Dendritic cell treated with granulocyte-macrophage colony-stimulating factor and Interleukin-4, amounts not matched to agents 40 ng/mL and 50 ng/mL, for 4 days (primary cell): ENCODE measurements around the gene RPGRIP1L.

ENCODE experiments used
- H3K27ac Mint-ChIP-seq: one replicate; pipeline ENCODE4 v1.8.0; 2022; ENCODE audit warnings: mild to moderate bottlenecking, mixed read lengths
- H3K27me3 Mint-ChIP-seq: one replicate; pipeline ENCODE4 v1.8.0; 2022; ENCODE audit warnings: mild to moderate bottlenecking, mixed read lengths
- H3K36me3 Mint-ChIP-seq: one replicate; pipeline ENCODE4 v1.8.0; 2022; ENCODE audit warnings: low read depth, mixed read lengths
- H3K4me1 Mint-ChIP-seq: one replicate; pipeline ENCODE4 v1.8.0; 2022; ENCODE audit warnings: low read depth, mixed read lengths
- H3K4me3 Mint-ChIP-seq: one replicate; pipeline ENCODE4 v1.8.0; 2022; ENCODE audit warnings: mild to moderate bottlenecking, moderate library complexity, mixed read lengths
- H3K9me3 Mint-ChIP-seq: one replicate; pipeline ENCODE4 v1.8.0; 2022; ENCODE audit warnings: mixed read lengths
- intact Hi-C: fragments of 100-400 bp; cut with micrococcal nuclease; formaldehyde crosslinking; loops from one replicate; pipeline ENCODE4 v1.15.0; 2022

RPGRIP1L gene

DNA sequence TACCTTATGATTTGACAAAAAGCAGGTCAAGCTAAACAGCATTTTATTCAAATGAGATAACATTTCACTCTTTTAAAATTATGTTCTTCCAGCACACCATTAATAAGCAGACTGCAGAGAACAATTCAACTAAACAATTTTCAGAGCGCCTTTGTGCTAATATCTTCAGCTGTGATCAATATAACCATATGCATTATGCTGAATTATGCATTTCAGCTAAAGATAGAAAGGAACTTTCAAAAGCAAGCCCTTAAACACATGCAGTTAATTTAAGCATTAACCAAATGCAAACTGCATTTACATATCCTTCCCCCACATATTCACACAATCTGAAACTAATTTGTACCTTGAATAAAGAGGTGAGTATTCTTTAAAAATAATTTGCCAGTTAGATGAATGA is 41.6 kb downstream of the RPGRIP1L start:
- Mint-ChIP-seq H3K27ac (no peak overlapping the region), H3K27me3 (no peaks in the 10 kb centered on the region), H3K4me1 (no peaks in the 10 kb centered on the region), H3K36me3 (no peaks in the 10 kb centered on the region), H3K4me3 (no peak overlapping the region), H3K9me3 (no peaks in the 10 kb centered on the region)
- intact Hi-C loops, result no loop called here

DNA sequence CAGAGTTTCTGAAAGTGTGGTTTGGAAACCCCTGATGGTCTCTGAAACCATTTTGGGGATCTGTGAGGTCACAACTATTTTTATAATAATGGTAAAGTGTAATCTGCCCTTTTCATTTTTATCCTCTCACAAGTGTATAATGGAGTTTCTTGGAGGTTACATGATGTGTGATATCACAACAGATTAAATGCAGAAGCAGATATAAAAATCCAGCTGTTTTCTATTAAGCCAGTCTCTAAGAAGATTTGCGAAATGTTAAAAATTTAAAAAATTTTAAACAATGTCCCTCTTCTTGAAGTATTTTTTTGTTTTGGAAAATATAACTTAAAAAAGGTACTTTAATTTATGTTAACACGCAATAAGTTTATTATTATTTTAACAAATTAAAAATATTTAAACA is 48.7 kb downstream of the RPGRIP1L start:
- intact Hi-C loops, result no loop called here
- no peak overlapping the region for H3K4me3 Mint-ChIP-seq

DNA sequence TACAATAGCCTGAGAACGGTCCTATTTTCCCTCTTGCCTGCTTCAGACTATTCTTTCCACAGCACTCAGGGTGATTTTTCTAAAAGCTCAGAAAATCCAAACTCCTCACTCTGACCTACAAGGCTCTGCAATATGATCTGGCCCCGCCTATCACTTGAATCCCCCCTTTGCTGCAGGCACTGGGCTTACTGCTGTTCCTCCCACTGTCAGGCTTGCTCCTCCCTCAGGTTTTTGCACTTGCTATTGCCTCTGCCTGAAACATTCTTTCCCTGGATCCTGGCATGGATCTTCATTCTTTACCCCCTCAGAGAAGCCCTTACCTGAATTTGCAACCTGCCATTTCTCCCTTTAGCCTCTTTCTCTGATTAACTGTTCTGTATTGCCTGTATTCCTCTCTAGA is 52.3 kb downstream of the RPGRIP1L start:
- Mint-ChIP-seq H3K27me3 (no peaks in the 10 kb centered on the region), H3K36me3 (no peaks in the 10 kb centered on the region), H3K4me1 (no peaks in the 10 kb centered on the region), H3K27ac (no peak overlapping the region), H3K4me3 (no peak overlapping the region), H3K9me3 (no peaks in the 10 kb centered on the region)
- intact Hi-C loops, result no loop called here

More for the DNA sequence above, 48.7 kb downstream of the RPGRIP1L start:
- no peaks in the 10 kb centered on the region for H3K9me3 Mint-ChIP-seq
- no peaks in the 10 kb centered on the region for H3K27me3 Mint-ChIP-seq
- H3K27ac Mint-ChIP-seq, result no peak overlapping the region
- no peaks in the 10 kb centered on the region for H3K36me3 Mint-ChIP-seq
- H3K4me1 Mint-ChIP-seq, result no peaks in the 10 kb centered on the region

DNA sequence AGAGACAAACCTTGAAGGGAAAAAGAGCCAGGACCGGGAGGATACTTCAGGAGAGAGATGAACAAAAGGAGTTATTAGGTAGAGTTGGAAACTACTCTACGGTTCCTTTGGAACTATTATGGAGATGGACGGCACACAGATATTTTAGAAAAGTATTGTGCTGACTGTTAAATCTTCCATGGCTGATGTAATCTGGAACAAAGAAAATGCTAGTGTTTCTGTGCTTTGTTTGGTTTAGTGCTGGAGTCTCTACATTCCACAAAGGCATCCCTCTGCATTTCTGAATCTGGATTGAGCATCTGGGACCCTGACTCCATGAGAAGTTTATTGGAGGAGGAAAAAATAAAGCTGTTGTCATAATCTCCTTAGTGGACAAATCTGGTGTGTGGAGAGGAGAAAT is 57.2 kb downstream of the RPGRIP1L start:
- Mint-ChIP-seq H3K4me3 (no peak overlapping the region), H3K36me3 (peaks cover 8% of the 10 kb centered on the region), H3K4me1 (no peaks in the 10 kb centered on the region), H3K9me3 (peaks cover 25% of the 10 kb centered on the region), H3K27ac (no peak overlapping the region), H3K27me3 (no peaks in the 10 kb centered on the region)
- intact Hi-C loops, result no loop called here

DNA sequence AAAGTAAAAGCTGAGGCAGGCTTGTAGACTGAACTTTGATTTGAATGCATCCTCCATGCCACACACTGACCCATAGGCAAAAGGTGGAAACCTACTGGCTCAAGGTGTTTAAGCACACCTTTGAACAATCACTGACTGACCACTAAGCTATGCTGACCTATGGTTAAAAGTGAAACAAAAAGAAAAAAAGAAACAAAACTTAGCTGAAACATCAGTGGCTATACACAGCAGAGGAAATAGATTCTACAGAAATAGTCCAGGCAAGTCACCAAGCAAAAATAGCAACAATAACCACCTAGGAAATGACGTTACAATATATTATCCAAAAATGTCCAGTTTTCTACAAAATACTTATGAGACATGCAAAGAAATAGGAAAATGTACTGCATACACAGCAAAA is 60.2 kb downstream of the RPGRIP1L start:
- H3K36me3 Mint-ChIP-seq, result peaks cover 8% of the 10 kb centered on the region
- H3K27me3 Mint-ChIP-seq, result no peaks in the 10 kb centered on the region
- no peaks in the 10 kb centered on the region for H3K4me1 Mint-ChIP-seq
- no peak overlapping the region for H3K27ac Mint-ChIP-seq
- intact Hi-C loops, result no loop called here
- H3K9me3 Mint-ChIP-seq, result peaks cover 25% of the 10 kb centered on the region
- no peak overlapping the region for H3K4me3 Mint-ChIP-seq

DNA sequence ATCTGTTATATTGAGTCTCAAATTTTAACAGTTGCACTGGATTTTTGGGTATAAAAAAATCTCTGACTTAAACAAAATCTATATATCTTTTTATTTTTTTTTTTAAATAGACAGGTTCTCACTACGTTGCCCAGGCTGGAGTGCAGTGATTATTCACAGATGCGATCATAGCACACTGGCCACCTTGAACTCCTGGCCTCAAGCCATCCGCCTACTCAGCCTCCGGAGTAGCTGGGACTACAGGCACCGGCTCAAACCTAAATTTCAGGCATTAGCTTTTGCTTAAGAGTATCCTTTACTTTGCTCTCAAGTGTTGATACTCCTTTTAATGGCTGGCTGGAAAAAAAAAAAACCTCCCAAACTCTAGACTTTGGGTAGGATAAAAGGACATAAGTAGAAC is 61.6 kb downstream of the RPGRIP1L start:
- Mint-ChIP-seq H3K4me1 (no peaks in the 10 kb centered on the region), H3K4me3 (no peak overlapping the region), H3K27me3 (no peaks in the 10 kb centered on the region), H3K36me3 (peaks cover 8% of the 10 kb centered on the region), H3K27ac (no peak overlapping the region), H3K9me3 (peaks cover 25% of the 10 kb centered on the region)
- intact Hi-C loops, result no loop called here

DNA sequence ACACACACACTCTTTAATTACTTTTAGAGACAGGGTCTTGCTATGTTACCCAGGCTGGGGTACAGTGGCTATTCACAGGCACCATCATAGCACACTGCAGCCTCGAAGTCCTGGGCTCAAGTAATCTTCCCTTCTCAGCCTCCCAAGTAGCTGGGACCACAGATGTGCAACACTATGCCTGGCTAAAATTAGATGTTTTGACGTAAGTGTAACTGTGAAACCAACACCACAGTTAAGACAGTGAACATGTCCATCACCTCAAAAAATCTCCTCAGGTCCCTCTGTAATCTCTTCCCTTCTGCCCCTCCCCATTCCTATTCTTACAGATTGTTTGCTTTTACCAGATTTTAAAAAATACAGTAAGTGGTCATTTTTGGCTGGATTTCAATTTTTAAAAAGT is 66.7 kb downstream of the RPGRIP1L start:
- H3K4me3 Mint-ChIP-seq, result no peak overlapping the region
- intact Hi-C loops, result no loop called here
- no peak overlapping the region for H3K27ac Mint-ChIP-seq
- no peaks in the 10 kb centered on the region for H3K4me1 Mint-ChIP-seq
- no peaks in the 10 kb centered on the region for H3K27me3 Mint-ChIP-seq
- H3K36me3 Mint-ChIP-seq, result no peaks in the 10 kb centered on the region
- H3K9me3 Mint-ChIP-seq, result no peaks in the 10 kb centered on the region

DNA sequence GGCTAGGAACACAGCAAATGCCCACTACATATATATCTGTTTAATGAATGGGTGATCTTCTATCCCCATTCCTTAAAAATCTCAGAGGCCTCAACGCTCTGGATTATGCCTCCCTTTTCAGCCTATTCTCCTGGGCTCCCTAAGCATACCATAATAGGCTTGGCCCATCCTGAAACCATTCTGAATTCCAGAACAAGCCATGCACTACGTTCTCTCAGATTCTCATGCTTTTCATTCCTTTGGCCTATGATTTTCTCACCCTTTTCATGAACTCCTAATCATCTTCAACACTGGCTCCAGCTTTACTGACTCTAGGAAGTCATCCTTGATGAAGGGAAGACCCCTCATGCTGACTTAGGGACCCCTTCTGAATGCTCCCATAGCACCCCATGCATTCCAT is 71.1 kb downstream of the RPGRIP1L start:
- intact Hi-C loops, result no loop called here
- Mint-ChIP-seq H3K36me3 (no peaks in the 10 kb centered on the region), H3K27me3 (no peaks in the 10 kb centered on the region), H3K27ac (no peak overlapping the region), H3K4me3 (no peak overlapping the region), H3K4me1 (no peaks in the 10 kb centered on the region), H3K9me3 (no peaks in the 10 kb centered on the region)

DNA sequence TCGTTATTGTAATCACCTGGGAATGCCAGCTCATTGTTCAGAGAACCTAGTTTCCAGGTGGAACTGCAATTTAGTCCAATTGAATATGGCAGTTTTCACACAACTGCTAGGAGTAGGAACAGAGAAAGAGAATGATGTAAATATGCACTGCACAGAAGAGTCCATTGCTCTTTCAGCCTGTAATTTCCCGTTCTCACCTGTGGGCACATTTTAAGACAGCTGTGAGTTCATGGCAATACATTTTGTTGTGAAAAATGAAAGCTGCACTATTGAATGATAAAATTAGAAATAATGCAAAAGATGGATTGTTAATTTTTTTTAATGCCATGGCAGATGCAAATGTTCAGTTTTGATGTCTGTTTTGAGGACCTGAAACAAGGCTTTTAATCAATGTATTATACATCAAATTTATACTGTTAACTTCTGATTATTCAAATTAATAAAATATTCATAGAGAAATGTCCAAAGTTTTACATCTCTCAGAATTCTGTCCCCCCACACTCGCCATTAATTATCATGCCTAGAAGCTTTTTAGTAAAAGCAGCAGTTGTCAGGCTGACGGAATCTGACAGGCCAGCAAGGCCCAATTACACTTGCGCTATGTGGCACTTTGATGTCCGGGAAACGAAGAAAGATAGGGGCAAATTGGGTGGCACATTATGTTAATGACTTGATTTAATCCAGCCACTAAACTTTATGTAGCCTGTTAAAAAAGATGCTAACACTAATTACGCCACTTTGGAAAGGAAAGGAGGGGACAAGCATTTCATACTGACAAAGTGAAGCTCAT is 72.2 kb downstream of the RPGRIP1L start:
- no peaks in the 10 kb centered on the region for H3K9me3 Mint-ChIP-seq
- no peak overlapping the region for H3K27ac Mint-ChIP-seq
- no peak overlapping the region for H3K4me3 Mint-ChIP-seq
- intact Hi-C loops, result no loop called here
- no peaks in the 10 kb centered on the region for H3K4me1 Mint-ChIP-seq
- H3K36me3 Mint-ChIP-seq, result no peaks in the 10 kb centered on the region
- H3K27me3 Mint-ChIP-seq, result no peaks in the 10 kb centered on the region

DNA sequence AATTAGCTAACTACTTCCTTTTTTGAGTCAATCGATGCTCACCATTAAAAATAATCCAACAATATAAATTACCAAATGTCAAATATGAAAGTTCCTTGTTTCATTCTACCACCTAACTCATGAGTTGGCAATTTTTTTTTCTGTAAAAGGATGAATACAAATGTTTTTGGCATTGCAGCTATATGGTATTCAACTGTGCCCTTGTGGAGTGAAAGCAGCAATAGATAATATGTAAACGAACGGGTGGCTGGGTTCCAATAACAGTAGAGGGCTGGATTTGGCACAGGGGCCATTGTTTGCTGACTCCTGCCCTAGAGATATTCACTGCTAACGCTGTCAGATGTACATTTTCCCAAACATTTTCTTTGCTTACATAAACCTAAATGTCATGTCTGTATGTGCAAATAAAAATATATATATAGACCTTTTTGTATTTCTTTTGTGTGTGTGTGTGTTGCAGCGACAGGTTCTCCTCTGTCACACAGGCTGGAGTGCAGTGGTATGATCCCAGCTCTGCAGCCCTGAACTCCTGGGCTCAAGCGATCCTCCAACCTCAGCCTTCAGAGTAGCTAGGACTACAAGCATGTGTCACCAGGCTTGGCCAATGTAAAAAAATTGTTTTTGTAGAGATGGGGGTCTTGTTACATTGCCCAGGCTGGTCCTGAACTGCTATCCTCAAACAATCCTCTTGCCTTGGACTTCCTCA is 73.9 kb downstream of the RPGRIP1L start:
- H3K27ac Mint-ChIP-seq, result no peak overlapping the region
- H3K9me3 Mint-ChIP-seq, result no peaks in the 10 kb centered on the region
- intact Hi-C loops, result no loop called here
- H3K36me3 Mint-ChIP-seq, result no peaks in the 10 kb centered on the region
- H3K4me3 Mint-ChIP-seq, result no peak overlapping the region
- H3K4me1 Mint-ChIP-seq, result no peaks in the 10 kb centered on the region
- no peaks in the 10 kb centered on the region for H3K27me3 Mint-ChIP-seq

DNA sequence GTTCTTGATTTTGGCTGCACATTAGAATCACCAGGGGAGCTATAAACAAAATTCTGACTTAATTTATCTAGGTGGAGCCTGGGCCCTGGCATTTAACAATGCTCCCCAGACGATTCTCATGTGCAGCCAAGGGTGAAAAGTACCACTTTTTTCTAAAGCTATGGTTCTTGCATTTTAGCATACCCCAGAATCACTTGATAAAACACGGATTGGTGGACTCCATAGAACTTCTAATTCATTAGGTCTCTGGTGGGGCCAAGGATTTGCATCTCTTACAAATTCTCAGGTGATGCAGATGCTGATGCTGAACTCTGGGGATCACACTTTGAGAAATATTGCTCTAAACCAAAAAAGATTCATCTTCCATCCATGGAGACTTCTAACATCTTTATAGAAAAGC is 74.5 kb downstream of the RPGRIP1L start:
- Mint-ChIP-seq H3K9me3 (no peaks in the 10 kb centered on the region), H3K4me3 (no peak overlapping the region), H3K27ac (no peak overlapping the region), H3K27me3 (no peaks in the 10 kb centered on the region), H3K36me3 (no peaks in the 10 kb centered on the region), H3K4me1 (no peaks in the 10 kb centered on the region)
- intact Hi-C loops, result no loop called here

DNA sequence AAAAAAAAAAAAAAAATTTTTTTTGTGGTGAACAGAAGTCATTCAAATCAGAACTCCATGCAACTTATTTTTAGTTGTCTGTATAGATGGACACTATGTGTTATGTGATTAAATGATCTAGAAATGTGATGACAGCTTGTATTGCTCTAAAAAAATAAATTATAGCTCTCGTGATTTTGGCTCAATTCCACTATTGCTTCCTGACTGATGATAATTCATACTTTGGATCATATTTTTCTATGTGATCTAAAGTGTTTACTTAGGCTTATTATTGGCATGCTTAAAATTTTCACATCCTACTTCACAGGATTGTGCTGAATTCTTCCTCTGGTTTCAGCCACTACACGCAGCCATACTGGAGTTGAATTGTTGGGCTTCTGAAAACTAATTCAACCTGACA is 76.8 kb downstream of the RPGRIP1L start:
- intact Hi-C loops, result no loop called here

DNA sequence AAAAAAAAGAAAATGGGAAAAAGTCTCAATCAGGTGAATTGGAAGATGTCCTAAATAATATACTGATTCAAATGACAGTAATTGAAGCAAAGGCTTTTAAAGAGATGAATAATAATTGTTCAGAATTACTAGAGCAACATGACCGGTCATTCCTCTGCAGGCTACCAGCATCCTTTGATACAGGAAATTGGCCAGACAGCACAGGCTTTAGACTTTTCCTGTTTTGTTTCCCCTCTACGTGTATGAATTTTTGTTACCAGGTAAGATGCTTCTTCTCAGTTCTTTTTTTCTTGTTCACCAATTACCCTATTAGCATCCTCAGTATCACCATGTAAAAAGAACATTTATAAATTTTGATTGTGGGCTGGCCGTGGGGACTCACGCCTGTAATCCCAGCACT is 77.5 kb downstream of the RPGRIP1L start:
- Mint-ChIP-seq H3K4me3 (no peak overlapping the region), H3K36me3 (no peaks in the 10 kb centered on the region), H3K27me3 (no peaks in the 10 kb centered on the region), H3K27ac (no peak overlapping the region), H3K9me3 (no peaks in the 10 kb centered on the region), H3K4me1 (no peaks in the 10 kb centered on the region)
- intact Hi-C loops, result no loop called here

More for the DNA sequence above, 76.8 kb downstream of the RPGRIP1L start:
- Mint-ChIP-seq H3K27ac (no peak overlapping the region), H3K4me3 (no peak overlapping the region), H3K27me3 (no peaks in the 10 kb centered on the region), H3K9me3 (no peaks in the 10 kb centered on the region), H3K36me3 (no peaks in the 10 kb centered on the region), H3K4me1 (no peaks in the 10 kb centered on the region)

DNA sequence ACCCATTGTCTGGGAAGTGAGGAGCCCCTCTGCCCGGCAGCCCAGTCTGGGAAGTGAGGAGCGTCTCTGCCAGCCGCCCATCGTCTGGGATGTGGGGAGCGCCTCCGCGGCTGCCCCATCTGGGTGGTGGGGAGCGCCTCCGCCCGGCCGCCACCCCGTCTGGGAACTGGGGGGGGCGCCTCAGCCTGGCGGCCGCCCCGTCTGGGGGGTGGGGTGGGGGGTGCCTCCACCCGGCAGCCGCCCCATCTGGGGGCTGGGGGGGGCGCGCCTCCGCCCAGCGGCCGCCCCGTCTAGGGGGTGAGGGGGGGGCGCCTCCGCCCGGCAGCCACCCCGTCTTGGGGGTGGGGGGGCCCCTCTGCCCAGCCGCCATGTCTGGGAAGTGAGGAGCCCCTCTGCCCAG is 78.4 kb downstream of the RPGRIP1L start:
- Mint-ChIP-seq H3K27ac (no peak overlapping the region), H3K4me3 (no peak overlapping the region), H3K4me1 (no peaks in the 10 kb centered on the region), H3K9me3 (no peaks in the 10 kb centered on the region), H3K27me3 (no peaks in the 10 kb centered on the region), H3K36me3 (no peaks in the 10 kb centered on the region)
- intact Hi-C loops, result no loop called here

DNA sequence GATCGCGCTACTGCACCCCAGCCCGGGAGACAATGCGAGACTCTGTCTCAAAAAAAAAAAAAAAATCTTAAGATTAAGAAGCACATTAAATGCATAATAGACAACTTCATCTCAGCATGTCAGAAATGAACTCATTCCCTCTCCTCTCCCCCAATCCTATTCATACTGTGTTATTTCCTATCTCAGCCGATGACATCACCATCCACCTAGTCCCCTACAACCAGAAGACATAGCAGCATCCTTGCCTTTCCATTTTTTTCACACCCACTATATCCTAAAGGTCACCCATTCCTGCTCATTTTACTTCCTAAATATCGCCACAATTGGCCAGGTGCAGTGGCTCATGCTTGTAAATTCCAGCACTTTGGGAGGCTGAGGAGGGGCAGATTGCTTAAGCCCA is 81.3 kb downstream of the RPGRIP1L start:
- intact Hi-C loops, result no loop called here
- H3K27ac Mint-ChIP-seq, result no peak overlapping the region
- no peaks in the 10 kb centered on the region for H3K9me3 Mint-ChIP-seq
- H3K27me3 Mint-ChIP-seq, result no peaks in the 10 kb centered on the region
- no peaks in the 10 kb centered on the region for H3K36me3 Mint-ChIP-seq
- H3K4me3 Mint-ChIP-seq, result no peak overlapping the region
- H3K4me1 Mint-ChIP-seq, result no peaks in the 10 kb centered on the region
